HFFc6 (cell line): ENCODE results near the gene SEMA3A. TPM values are rescaled to one million over a fixed set of nuclear protein-coding genes. Genes with fewer than 3 reads are reported as not detected.
A peak's percentile ranks its signal among the peaks of the same experiment; 100 is the strongest.

Experiments used
- DNase-seq: peaks from one replicate; pipeline ENCODE4 v3.0.0-alpha.2; 2018
- H3K27ac Mint-ChIP-seq: 2 replicates; pipeline ENCODE4 v1.8.0; 2020; ENCODE audit warnings: mild to moderate bottlenecking, mixed read lengths
- H3K27me3 Mint-ChIP-seq: 2 replicates; pipeline ENCODE4 v1.8.0; 2021; ENCODE audit warnings: mild to moderate bottlenecking, moderate library complexity, mixed read lengths; ENCODE audit not compliant: insufficient read depth
- H3K36me3 Mint-ChIP-seq: 2 replicates; pipeline ENCODE4 v1.8.0; 2021; ENCODE audit warnings: low read depth, mixed read lengths
- H3K4me1 Mint-ChIP-seq: 2 replicates; pipeline ENCODE4 v1.8.0; 2020; ENCODE audit warnings: low read depth, mixed read lengths
- H3K4me3 Mint-ChIP-seq: 2 replicates; pipeline ENCODE4 v1.8.0; 2020; ENCODE audit warnings: mild to moderate bottlenecking, moderate library complexity, mixed read lengths
- H3K9me3 Mint-ChIP-seq: 2 replicates; pipeline ENCODE4 v1.8.0; 2020; ENCODE audit warnings: mild to moderate bottlenecking, mixed read lengths
- CTCF ChIP-seq: fragments of 200-600 bp; sonication (generic); IDR thresholded peaks from 2 replicates; pipeline ENCODE4 v1.5.0; 2021; ENCODE audit warnings: antibody characterized with exemption, mild to moderate bottlenecking
- total RNA-seq, 6 experiments: library from RNA; stranded (reverse); fragmentation: NEBNext Ultra II Directional; extraction: Animal tissue kit (Norgen Biotek cat#: 25700); gene quantifications; 2 replicates in 1 of 6; 3 replicates in 5 of 6; pipeline ENCODE4 v1.2.3, GENCODE V29; 2021

SEMA3A gene
- total RNA-seq, 6 experiments from 2014 or later: 56.9 to 86.2 (median 74.4) TPM

- TF ChIP-seq CTCF: no peak
- DNase-seq: no peak
- Mint-ChIP-seq H3K4me3 (no peak overlapping the region), H3K36me3 (no peaks in the 10 kb centered on the region; the same call in 1 of the 2 replicates), H3K27me3 (no peaks in the 10 kb centered on the region), H3K4me1 (peaks cover 22% of the 10 kb centered on the region), H3K9me3 (no peaks in the 10 kb centered on the region), H3K27ac (no peak overlapping the region)
These were observed 13.0 kb upstream of the SEMA3A start for GRCh38 chr7:84207615-84208014.

GRCh38 chr7:84207025-84207424 lies 12.4 kb upstream of the SEMA3A start:
- Mint-ChIP-seq H3K27me3 (no peaks in the 10 kb centered on the region), H3K9me3 (no peaks in the 10 kb centered on the region), H3K4me3 (no peak overlapping the region), H3K27ac (no peak overlapping the region), H3K4me1 (peaks cover 26% of the 10 kb centered on the region), H3K36me3 (no peaks in the 10 kb centered on the region; the same call in 1 of the 2 replicates)
- no peak for DNase-seq
- no peak for TF ChIP-seq CTCF

GRCh38 chr7:84204655-84205054 lies 10.1 kb upstream of the SEMA3A start:
- Mint-ChIP-seq H3K9me3 (no peaks in the 10 kb centered on the region), H3K4me3 (no peak overlapping the region), H3K4me1 (peaks cover 45% of the 10 kb centered on the region), H3K27me3 (no peaks in the 10 kb centered on the region), H3K27ac (no peak overlapping the region), H3K36me3 (no peaks in the 10 kb centered on the region; the same call in 1 of the 2 replicates)
- no peak for TF ChIP-seq CTCF
- DNase-seq: peak; percentile 38

DNA sequence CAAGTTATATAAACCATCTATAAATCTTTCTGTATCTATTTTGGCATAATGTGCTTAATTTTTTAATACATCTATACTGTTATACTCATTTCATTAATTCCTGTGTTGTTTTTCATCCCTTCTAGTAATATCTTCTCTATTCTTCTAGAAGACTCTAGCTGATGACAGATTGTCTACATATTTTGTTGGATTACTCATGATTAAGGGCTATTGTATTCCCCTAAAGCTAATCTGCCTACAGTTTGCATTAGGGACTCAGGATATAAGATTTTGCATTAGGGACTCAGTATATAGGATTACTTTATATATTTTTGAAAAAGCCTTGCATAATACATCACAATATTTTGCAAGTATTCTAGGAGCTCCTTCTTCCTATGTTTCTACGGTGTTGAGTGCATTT lies 8.3 kb upstream of the SEMA3A start:
- no peak overlapping the region for H3K27ac Mint-ChIP-seq
- no peaks in the 10 kb centered on the region; the same call in 1 of the 2 replicates for H3K36me3 Mint-ChIP-seq
- no peak overlapping the region for H3K4me3 Mint-ChIP-seq
- no peak for TF ChIP-seq CTCF
- no peaks in the 10 kb centered on the region for H3K9me3 Mint-ChIP-seq
- no peak for DNase-seq
- H3K4me1 Mint-ChIP-seq: peaks cover 54% of the 10 kb centered on the region
- no peaks in the 10 kb centered on the region for H3K27me3 Mint-ChIP-seq

DNA sequence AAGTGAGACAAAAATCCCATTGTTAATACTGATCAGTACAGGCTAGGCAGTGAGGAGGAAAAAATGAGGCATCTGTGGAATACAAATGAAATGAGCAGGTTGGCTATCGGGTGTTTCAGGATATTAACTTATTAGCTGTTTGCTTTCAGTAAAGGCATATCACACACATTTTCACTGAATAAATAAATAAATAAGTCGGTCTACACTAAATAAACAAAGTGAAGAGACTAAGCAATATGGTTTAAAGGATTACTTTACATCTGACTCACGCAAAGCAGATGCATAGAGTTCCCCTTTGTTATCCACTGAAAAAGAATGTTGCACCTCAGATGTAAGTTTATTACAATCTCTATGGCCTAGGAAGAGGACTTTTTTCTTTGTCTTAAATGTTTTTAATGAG lies 6.3 kb upstream of the SEMA3A start:
- Mint-ChIP-seq H3K36me3 (no peaks in the 10 kb centered on the region), H3K27me3 (no peaks in the 10 kb centered on the region), H3K27ac (peak overlapping the region; percentile 28), H3K4me3 (peak overlapping the region; percentile 3), H3K9me3 (no peaks in the 10 kb centered on the region), H3K4me1 (peaks cover 60% of the 10 kb centered on the region)
- DNase-seq: peak; percentile 39
- TF ChIP-seq CTCF: no peak

DNA sequence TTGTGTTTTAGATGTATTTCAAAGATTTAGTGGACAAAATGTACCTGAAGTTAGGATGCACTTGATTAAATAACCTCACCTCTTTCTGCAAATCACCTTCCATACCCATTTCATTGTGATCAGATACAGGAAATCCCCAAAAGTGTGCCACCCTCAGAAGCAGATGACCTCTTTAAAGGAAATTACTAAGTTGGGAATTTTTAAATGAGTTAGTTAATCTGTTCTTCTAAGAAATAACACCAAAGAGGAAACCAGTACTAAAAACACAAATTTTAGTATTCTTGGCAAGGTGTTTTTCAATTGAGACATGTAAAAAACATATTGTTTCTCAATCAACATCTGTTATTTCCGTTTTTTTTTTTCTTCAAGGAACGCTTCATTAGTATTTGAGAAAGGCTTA lies 4.6 kb upstream of the SEMA3A start:
- H3K4me3 Mint-ChIP-seq: no peak overlapping the region
- no peaks in the 10 kb centered on the region for H3K9me3 Mint-ChIP-seq
- H3K4me1 Mint-ChIP-seq: peaks cover 59% of the 10 kb centered on the region
- peaks cover 2% of the 10 kb centered on the region; the same call in 1 of the 2 replicates for H3K27me3 Mint-ChIP-seq
- DNase-seq: no peak
- H3K36me3 Mint-ChIP-seq: peaks cover 4% of the 10 kb centered on the region; the same call in 1 of the 2 replicates
- no peak for TF ChIP-seq CTCF
- H3K27ac Mint-ChIP-seq: no peak overlapping the region
